SH-SY5Y (cell line): ENCODE measurements around the gene VWF.

Source experiments
- GATA2 ChIP-seq: IDR thresholded peaks from 2 replicates; pipeline ENCODE4 v1.6.1; 2011; ENCODE audit warnings: mild to moderate bottlenecking, low read depth, low read length
- GATA3 ChIP-seq: IDR thresholded peaks from 2 replicates; pipeline ENCODE4 v1.6.1; 2011; ENCODE audit warnings: low read depth, mild to moderate bottlenecking, low read length, moderate library complexity

The VWF gene

DNA sequence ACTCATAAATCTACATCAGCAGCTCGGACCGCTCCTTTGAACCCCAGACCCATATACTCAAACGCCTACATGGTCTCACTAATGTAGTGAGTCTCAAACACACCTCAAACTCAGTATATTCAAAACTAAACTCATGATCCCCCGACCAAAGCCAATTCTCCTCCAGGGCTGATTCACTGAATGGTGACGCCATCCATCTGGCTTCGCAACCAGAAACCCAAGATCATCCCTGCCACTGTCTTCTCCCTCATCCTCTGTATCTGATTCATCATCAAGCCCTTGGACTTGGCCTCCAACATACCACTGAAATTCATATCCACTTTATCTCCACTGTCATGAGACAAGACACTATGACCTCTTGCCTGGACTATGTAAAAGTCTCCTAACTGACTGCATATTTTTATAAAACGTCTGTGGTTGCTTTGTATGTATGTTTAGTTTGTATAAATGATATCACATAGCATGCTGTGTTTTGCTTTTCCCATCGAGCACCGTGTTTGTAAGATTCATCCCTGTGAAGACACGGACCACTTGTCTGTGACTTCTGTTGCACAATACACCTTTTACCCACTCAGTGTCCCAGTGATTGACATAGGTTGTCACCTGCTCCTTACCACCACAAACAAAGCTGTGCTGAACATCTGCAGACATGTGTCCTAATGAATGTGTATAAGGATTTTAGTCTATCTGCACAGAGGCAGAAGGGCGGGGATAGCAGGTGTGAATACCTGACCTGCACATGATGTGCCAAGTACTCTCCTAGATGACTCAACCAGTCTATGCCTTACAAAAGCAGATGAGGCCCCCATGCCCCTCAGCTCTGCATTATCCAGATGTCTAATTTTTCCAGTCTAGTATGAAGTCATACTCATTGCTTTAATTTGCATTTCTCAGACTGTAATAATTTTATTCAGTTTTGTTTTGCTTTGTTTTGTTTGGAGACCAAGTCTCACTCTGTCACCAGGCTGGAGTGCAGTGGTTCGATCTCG, 76.9 kb downstream of the VWF start:
- TF ChIP-seq GATA2 (no peak), GATA3 (no peak)

DNA sequence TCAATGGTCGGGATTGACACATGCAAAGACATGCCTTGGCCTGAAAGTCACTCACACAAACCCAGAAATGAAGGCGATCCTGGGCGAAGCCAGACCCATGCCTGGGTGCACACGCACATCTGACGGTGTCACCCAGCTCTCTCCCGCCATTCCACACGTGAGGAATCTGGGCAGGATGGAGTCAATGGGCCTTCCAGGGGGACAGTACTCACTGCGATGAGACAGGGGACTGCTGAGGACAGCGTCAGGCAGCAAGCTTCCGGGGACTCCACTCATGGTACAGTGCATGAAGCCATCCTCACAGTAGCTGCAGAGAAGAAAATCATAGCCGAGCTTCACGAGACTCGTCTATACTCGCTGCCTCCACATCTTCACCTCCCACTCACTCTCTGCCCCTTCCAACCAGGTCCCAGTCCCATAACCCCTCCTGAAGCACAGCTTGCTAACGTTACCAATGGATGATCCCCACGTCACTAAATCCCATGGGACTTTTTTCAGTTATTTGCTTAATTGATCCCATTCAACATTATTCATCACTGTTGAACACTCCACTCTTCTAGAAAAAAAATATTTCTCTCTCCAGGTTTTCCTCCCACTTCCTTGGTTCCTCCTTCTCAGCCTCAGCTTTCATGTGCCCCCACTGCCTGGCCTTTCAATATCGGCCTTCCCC, 77.8 kb downstream of the VWF start:
- no peak for TF ChIP-seq GATA3
- no peak for TF ChIP-seq GATA2

DNA sequence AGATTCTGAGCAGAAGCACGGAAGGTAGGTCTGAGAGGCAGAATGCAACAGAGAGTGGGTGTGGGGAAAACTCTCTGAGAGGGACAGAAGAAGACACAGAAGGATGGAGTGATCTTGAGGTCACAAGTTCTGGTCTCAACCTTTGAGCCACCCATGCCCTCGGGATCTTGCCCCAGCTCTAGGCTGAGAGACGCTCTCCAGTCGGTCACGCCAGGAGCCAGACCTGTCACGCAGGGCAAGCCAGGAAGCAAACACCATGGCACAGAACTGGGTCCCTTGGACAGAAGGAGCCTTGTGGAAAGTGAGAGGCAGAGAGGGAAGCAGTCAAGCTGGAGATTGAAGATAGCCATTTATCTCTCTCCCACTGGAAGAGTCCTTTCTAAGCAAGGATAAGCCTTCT, 79.0 kb downstream of the VWF start:
- TF ChIP-seq GATA3 (no peak), GATA2 (no peak)

DNA sequence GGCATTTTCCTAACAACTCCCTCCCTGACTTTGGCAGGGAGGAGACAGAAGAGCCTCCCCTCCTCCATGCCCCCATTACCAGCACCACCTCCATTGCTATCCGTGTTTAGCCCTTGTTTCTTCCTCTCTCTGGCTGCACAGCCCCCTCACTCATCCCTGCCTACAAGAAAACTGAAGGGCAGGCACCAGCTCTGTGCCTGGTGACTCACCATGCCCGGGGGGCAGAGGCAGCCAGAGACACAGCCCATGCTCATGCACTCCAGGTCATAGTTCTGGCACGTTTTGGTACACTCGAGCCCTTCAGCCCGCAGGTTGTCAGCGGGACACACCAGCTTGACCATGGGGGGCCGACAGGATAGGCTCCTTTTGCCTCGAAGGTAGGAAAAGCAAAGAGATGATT, 80.4 kb downstream of the VWF start:
- TF ChIP-seq GATA2 (no peak), GATA3 (no peak)

GRCh38 chr12:6042446-6042845, 82.0 kb downstream of the VWF start:
- TF ChIP-seq GATA3 = no peak
- TF ChIP-seq GATA2 = no peak

DNA sequence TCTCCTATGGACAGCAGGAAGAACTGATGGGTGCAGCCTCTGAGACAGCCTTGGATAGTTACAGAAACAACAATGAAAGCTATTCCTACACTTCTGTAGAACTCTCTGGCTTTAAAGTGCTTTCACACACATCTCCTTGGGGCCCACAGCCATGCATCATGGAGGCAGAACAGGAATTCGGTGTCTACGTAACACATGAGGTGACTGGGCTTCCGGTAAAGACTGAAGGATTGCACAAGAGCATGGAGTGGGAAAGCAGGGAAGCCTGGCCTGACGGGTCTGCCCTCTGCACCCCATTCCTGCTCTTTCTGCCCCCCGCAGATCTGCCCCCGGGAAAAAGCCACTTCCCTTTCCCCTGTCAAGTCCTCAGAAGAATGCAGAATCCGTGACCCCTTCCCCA, 82.6 kb downstream of the VWF start:
- no peak for TF ChIP-seq GATA3

GRCh38 chr12:6040815-6041214, 83.7 kb downstream of the VWF start:
- TF ChIP-seq GATA2 = no peak
- no peak for TF ChIP-seq GATA3

- no peak for TF ChIP-seq GATA3
- no peak for TF ChIP-seq GATA2
Observed at GRCh38 chr12:6039894-6040601, 84.4 kb downstream of the VWF start.

- TF ChIP-seq GATA3 (no peak), GATA2 (no peak)
Observed at GRCh38 chr12:6038160-6038559, 86.3 kb downstream of the VWF start.

- no peak for TF ChIP-seq GATA2
- no peak for TF ChIP-seq GATA3
Observed at GRCh38 chr12:6037459-6037858, 87.0 kb downstream of the VWF start.

- TF ChIP-seq GATA2 (no peak), GATA3 (no peak)
Observed at GRCh38 chr12:6036509-6036908, 88.0 kb downstream of the VWF start.

GRCh38 chr12:6034596-6034995, 89.9 kb downstream of the VWF start:
- TF ChIP-seq GATA2 (no peak), GATA3 (no peak)

- TF ChIP-seq GATA2 (no peak), GATA3 (no peak)
Observed at GRCh38 chr12:6033546-6033945, 90.9 kb downstream of the VWF start.

- TF ChIP-seq GATA3 (no peak), GATA2 (no peak)
Observed at GRCh38 chr12:6032726-6033125, 91.7 kb downstream of the VWF start.
